ENCODE data around the gene IRF2BPL.

IRF2BPL gene

DNA sequence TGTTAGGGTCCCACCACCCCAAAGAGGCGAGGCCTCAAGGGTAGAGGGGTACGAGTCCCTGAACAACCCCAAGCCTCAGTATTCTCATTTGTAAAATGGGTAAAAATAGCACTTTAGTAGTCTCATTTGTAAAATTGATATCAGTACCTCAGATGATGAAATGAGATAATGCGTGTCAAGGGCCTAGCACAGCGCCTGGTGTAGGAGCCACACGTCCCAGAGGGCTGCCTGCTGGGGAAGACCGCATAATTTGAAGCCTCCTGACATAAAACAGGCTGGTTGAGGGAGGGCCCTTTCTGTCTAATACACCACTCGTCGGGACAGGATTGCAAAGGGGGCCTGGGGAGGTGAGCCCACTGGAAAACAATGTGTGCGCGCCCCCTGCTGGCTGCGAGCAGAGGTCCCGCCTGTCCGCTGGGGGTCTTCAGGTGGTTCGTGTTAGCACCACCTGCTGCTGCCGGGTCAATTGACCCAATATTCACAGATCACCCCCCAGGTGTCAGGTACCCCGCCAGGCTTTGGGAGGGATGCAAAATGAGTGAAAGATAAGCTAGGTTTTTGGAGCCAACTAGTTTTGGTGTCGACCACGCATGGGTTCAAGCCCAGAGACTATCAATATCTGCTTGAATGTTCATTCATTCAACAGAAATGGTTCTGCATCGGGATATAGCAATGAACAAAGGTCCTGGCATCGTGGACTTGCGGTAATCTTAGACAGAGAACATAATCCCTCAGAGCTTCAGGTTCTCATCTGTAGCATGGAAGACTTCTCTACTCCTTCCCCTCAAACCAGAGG is 24.7 kb upstream of the IRF2BPL start:
- DNase-seq (ENCODE audit: low read depth, low spot score), result no peak

DNA sequence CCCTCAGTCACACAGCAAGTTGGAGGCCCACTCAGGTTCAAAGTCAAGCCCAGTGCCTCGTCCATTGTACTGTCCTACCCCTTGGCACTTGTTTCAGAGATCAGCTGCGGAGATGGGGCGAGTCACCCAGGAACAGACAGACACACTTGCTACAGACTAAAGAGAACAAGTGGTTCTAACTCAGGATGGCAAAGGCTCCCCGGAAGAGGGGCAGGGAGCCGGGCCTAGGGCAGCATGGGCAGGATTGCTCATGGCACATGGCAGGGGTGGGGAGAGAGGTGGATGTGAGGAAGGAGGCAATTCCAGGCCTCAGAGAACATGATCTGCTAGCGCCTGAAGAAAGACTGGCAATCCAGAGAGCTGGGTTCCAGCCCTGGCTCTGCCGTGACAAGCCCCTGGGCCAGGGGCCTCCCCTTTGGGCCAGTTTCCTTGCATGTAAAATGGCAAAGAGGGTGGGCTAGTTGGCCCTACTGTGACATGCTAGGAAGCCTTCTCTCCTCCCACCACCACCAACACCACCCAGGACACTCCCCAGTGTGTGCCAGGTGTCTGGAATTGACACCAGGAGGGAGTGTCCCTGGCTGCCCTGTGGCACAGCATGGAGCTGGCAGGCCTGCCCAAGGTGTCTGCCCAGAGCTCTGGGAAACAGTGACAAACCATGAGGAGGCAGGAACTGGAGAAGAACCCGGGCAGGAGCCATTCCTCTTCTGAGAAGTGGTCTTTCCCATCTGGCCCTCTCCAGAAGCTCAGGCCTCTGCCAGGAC is 24.0 kb upstream of the IRF2BPL start:
- DNase-seq (ENCODE audit: low read depth, low spot score), result no peak

DNA sequence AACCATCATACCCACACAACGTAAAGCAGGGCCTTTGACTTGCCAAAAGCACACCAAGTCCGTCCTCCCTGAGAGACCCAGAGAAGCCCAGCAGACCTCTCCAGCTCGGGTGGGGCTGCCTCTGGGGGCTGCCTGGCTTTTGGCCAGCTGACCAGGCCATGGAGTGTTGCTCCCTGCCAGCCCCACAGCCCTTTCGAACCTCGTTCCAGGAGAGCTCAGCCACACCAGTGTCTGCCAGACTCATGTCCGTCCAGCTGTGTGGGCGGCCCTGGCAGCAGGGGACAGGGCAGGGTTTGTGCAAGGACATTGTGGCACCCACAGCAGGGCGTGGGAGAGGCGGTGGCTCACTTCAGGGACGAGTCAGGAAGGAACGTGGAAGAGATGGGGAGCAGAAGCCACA is 22.6 kb upstream of the IRF2BPL start:
- DNase-seq (ENCODE audit: low read depth, low spot score), result no peak

DNA sequence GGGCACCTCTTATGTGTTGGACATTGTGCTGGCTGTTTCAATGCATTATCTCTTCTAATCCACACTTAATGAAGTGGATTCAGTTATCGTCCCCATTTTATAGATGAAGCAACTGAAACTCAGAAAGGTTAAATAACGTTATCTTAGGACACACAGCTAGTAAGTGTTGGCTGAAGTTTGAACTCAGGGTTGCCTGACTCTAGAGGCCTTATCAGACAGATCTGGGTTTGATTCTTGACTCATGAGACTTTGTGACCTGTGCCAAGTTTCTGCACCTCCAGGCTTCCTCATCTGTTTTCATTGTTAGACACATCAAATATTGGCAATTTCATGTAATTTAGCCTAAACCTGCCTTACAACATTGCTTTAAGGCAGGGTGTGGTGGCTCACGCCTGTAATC is 18.2 kb upstream of the IRF2BPL start:
- DNase-seq (ENCODE audit: low read depth, low spot score), result no peak

DNA sequence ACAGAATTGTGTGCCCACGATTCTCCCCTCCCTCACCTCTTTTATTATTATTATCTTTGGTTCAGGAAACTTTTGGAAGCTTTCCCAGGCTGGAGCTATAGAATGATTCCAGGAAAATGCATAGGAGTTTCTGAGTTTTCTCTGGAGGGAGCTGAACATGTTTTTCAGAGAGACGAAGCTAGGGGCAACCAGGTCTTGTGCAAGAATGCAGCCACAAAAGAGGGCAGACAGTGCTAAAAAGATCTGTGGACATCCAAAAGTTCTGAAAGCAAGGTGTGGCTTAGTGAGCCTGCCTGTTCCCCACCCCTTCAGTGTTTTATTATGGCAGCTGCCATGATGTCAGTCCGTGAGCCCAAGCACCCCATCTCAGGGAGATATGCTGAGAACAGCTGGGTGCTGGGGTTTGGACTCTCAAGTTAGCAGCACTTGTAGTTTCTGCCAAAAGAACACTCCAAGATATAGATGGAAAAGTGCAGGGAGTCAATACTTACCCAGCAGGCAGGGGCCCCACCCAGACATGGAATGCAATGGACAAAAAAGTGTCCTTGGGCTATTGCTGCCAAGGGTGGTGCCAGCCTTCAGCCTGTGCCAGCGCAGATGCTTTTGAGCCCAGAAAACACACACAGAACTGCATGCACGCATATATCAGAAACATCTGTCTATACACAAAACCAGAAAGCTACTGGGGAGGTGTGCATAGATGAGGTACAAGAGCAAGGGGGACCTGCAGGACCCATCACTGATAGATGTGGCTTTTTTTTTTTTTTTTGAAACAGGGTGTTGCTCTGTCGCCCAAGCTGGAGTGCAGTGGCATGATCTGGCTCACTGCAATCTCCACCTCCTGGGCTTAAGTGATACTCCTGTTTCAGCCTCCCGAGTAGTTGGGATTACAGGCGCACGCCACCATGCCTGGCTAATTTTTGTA is 17.0 kb upstream of the IRF2BPL start:
- DNase-seq (ENCODE audit: low read depth, low spot score), result no peak

DNA sequence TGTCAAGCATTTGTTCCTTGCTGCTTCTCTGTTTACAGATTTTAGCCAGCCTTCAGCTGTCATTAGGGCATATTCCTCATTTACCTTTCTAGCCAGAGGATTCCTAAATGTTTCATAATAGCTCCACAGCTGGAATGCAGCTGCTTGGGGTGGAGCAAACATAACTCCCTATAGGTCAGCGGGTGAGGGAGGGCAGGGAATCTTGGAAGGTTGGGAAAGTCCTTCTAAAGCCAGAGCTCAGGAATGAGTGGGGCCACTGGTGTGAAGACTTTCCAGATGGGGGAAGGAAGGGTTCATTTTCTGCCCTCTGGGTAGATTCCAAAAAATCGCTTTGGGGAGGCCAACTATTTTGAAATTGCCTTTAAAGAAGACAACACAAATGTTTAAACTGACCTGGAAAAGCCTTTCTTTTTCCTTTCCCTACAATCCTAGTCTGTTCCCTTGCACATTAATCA is 16.3 kb upstream of the IRF2BPL start:
- DNase-seq (ENCODE audit: low read depth, low spot score), result no peak

DNA sequence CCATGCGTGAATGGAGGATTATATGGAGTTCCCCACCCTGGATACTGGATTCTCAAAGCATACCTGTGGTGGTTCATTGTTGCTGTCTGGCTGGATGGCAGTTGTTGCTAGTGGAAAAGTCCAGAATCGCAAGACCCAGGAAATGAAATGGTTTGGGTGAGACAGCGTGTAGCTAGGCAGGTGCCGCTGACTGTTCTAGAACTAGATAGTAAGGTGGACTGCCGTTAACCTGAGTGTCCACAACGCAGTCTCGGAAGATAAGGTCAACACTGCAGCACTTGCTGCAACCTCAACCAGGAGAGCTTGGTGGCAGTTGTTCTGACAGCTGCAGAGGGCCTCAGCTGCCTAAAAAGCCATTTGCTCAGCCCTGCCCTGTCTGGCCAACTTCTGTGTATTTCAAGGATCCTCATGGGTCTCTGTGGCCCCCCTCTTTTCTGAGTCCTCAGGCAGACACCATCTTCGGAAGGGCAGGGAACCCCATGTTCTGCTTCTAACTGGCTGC is 15.5 kb upstream of the IRF2BPL start:
- DNase-seq (ENCODE audit: low read depth, low spot score), result no peak

DNA sequence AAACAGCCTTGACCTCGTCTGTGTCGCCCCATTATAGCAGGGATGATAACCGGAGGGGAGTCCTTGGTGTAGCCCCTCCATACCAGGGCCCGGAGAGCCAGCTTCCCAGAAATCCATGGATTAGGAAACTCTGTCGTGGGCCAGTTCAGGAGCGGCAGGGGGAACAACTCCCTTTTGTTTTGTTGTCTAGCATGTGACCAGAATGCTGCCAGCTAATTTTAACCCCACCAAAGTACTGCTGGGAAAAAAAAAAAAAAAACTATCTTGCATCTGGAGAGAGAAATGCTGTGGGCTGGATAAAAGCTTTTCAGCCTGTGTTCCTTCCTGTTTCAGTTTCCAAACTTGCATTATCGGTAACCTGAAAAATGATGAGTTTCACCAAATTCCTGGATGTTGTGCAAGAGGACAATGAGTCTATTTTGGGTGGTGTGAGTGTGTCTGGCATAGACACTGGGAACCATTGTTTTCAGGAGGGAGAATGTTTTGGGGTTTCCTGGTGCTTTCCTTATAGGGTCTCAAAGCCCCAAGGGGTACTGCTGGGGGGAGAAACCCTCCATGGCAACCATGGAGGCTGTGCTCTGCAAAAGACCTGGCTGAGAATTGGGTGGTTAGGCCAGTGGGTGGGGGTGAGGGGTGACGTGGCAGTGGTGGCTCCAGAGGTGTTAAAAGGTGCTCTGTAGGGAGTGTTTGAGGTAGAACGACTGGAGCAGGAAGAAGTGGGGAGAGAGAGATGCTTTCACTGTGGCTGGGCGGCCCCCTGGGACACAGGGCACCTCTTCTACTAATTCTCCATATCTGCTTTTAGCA is 14.9 kb upstream of the IRF2BPL start:
- no peak for DNase-seq (ENCODE audit: low read depth, low spot score)

DNA sequence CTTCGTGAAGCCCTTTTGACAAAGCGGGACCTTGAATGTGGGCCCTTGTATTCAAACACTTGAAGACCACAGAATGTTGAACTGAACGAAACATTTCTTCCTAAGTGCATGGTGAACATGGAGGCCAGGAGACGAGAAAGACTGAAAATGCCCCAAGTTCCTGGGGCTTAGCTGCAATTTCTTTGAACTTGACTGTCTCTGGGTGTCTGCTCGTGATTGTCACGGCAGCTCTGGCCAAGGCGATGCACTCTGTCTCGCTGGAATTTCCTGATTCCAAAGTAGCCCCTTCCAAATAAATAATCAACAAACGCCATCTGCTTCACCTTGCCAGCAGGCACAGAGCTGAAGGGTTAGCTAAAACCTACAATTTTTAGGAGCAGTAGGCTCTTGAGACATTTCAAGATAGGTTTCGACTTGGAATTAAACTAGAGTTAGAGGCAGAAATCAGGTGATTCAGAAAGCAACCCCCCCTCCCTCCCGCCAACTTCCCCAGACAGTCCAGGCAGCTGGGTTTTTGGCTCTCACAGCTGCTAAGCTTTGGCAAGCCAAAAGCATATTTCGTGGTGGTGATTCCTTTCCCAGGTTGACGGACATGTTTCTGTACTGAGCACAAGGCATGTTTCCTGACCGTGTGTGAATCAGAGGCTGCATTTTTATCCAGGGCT is 13.5 kb upstream of the IRF2BPL start:
- DNase-seq (ENCODE audit: low read depth, low spot score), result no peak

DNA sequence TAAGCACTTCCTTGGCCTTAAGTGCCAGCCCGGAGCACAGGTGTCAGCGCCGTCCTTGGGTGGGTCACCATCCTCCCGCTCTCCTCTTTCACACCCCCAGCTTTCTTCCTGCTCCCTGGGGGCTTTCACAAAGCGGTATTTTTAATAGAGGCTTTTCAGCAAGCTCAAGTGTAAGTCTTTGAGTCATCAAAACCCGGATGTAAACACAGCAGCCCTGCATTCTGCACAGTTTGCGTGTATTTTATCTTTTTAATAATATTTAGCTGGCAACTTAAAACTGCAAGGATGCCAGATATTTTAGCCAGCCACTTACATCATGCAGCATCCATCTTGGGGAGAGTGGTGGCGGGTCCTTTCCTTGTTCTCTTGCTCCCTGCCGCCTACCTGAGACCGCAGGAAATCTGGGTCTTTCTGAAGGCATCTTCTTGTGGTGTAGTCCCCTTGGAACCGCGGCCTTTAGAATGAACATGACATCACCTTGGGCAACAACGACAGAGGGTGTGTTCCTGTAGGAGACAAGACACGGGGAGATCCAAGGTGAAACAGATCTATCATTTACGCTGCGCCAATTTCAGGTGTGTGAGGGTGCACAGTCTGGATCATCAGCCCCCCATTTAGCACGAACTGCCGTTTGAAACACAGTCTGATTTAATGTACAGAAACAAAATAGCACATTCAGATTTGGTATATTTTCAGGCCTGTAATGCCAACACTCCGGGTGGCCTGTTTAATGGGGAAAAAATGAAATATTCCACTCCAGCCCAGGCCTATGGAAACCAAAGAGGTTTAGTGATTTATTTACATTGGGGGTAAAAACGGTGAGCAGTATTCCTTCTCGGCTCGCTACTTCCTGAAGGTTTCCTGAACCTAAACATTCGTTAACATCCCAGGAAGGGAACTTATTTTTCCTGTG is 12.5 kb upstream of the IRF2BPL start:
- DNase-seq (ENCODE audit: low read depth, low spot score), result no peak

DNA sequence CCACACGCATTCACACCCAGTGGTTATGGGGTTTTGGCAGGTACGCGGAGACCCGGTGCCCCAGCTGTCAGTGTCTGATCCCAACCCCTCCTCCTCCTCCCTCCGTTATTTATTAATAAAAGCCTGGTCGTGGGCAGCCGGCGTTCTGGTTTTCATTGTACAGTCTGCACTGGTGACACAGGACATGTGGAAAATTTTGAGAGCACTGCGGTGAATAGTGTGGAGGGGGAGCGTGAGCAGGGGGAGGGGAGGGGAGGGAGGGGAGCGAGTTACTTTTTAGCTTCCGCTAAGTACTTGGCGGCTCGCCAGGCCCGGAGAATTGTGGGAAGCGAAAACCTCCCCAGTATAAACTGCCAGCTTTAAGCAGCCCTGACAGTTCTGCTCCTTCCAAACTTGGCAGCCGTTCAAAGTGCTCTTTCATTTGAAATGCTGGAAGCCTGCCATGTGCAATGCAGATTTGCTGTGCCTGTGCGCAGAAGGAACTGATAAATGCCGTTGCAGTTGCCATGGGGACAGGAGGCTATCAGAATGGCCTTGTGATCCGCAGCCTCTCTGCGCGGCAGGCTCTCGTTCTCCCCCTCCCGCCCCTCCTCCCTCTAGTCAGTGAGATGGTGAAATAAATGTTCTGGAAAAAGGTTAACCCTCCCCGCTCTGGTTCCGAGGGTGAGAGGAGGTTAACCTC is 11.7 kb upstream of the IRF2BPL start:
- peak; percentile 59 for DNase-seq (ENCODE audit: low read depth, low spot score)

DNA sequence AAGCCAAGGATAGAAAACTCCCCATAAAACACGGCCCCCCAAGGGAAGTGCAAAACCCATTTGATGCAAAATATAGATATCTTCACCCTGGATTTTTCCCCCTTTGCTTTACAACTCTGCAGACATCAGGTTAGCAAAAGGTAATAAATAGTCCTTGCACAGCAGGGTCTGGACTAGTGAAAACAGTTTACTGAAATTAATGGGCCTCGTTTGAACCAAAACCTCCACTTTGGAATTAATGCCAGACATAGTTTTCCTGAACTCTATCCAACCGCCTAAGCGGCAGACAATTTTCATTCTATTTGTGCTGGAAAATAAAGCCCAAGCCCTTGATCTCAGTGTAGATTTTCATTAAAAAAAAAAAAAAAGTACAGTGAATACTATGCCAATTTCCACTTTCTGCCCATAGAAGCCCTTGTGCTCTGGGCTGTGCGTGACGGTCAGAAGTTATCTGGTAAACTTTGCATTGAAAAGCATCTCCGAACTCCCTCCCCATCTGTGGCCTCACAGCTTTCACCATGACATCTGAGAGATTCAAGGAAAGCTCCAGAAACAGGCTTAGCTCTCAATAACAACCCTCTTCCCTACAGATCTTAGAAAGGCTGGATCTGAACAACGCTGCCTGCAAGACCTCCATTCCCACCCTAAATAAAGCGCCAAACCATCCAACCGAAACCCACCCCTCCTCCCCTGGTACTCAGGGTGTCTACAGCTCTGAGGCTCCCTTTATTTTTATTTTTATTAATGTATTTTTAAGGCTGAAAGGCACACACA is 11.0 kb upstream of the IRF2BPL start:
- DNase-seq (ENCODE audit: low read depth, low spot score), result no peak

DNA sequence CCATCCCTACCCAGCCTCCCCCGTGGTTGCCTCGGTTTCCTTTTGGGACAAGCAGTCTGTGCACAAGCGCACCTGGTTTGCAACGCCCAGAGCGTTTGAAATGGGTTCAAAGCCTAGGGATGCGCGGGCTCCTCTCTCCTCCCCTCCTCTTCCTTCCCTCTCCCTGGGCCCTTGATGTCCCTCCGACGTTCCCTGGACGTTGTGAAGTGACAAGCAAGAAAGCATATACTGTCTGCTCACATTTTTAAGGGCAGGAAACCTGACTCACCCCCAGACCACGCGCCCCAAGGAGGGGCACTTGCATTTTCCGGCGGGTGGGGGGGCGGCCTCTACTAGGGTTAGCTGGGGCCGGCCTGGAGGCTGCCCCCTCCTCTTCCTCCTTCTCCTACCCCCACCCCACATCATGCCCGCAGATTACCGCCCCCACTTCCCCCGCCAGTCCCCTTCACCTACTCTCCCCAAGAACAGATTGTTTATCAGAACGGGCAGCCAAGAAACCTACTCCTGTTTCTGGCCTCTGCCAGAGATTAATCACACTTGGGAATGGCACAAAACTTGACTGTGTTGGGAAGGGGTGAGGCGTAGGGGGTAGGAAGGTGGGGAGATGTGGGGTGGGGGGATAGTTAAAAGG is 9.5 kb upstream of the IRF2BPL start:
- no peak for DNase-seq (ENCODE audit: low read depth, low spot score)

DNA sequence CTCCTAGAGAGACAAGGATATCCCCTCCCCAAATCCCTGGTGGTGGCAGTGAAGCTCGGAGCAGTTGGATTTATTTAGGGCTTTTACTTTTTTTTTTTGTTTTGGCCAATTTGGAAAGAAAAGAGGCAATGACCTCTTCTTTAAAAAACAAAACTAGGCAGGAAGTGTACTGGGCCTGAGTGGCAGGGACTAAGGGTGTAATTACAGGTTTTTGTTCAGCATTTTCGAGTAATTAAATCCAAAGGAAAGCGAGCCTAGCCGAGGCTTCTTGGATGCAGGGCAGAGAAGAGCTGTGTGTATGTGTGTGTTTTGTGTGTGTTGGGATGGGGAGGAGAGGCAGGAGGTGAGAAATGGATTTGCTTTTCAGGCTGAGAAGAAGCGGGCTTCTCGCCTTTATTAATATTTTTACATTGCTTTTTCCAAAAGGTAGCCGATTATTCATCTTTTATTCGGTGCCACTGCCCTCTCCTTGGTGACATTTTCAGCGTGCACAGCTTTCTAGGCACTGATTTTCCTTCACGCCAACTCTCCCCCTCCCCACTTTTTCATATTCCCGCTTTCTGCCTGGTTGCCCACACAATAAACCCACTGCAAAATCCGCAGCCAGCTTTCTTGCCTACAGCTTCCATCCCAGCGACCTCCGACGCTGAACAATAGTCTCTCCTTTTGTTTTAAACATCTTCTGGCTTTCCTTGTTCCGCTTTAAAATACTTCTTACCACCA is 8.9 kb upstream of the IRF2BPL start:
- DNase-seq (ENCODE audit: low read depth, low spot score), result no peak

DNA sequence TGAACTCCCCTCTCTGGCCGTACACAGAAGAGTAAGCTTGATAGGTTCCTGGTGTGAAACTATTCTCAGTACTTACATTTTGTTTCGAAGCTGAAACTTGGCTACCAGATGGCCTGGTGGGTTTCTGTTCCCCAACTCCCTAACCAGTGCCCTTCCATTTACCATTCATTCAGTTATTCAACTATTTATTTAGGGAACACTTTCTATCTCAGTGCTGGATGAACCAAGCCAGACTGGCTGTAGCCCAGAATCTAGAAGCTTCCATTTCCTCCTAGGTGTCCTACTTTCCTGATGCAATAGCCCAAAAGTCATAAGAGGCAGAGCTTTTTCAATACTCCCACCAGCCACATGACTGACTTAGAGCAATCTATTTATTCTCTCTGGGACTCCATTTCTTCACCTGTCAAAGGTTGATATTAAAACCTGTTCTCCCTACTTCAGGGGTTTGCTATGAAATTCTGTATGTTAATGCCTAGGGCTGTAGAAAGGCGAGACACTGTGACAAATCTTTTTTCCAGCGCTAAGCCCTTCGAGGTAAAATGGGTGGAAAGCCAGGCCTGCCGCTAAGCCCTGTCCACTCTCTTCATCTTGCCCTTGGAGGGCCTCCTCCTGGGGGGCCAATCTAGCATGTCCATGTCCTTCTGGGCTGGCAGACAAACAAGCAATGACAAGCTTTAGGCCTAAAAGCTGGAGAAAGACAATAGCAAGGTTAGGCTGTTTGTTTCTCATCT is 8.1 kb upstream of the IRF2BPL start:
- DNase-seq (ENCODE audit: low read depth, low spot score), result no peak

DNA sequence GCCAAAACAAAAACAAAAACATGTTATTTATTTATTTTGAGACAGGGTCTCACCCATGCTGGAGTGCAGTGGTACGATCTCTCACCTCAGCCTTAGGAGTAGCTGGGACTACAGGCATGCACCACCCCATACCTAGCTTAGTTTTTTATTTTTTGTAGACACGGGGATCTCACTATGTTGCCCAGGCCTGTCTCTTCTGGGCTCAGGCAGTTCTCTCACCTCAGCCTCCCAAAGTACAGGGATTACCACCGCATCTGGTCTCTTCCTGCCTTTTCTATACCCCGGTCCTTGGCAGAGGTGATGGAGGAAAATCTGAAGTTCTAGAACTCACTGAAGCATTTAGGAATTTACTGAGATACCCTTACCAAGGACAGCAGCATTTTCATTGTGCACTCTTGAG is 6.8 kb upstream of the IRF2BPL start:
- no peak for DNase-seq (ENCODE audit: low read depth, low spot score)
